ENCODE results near the gene TXNDC15.
"Not testable (repeated sequence)": the region's sequence is repeated elsewhere in the genome, so short reads cannot be mapped to it uniquely, and the experiment has no call there.

TXNDC15 gene, protein sequence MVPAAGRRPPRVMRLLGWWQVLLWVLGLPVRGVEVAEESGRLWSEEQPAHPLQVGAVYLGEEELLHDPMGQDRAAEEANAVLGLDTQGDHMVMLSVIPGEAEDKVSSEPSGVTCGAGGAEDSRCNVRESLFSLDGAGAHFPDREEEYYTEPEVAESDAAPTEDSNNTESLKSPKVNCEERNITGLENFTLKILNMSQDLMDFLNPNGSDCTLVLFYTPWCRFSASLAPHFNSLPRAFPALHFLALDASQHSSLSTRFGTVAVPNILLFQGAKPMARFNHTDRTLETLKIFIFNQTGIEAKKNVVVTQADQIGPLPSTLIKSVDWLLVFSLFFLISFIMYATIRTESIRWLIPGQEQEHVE

DNA sequence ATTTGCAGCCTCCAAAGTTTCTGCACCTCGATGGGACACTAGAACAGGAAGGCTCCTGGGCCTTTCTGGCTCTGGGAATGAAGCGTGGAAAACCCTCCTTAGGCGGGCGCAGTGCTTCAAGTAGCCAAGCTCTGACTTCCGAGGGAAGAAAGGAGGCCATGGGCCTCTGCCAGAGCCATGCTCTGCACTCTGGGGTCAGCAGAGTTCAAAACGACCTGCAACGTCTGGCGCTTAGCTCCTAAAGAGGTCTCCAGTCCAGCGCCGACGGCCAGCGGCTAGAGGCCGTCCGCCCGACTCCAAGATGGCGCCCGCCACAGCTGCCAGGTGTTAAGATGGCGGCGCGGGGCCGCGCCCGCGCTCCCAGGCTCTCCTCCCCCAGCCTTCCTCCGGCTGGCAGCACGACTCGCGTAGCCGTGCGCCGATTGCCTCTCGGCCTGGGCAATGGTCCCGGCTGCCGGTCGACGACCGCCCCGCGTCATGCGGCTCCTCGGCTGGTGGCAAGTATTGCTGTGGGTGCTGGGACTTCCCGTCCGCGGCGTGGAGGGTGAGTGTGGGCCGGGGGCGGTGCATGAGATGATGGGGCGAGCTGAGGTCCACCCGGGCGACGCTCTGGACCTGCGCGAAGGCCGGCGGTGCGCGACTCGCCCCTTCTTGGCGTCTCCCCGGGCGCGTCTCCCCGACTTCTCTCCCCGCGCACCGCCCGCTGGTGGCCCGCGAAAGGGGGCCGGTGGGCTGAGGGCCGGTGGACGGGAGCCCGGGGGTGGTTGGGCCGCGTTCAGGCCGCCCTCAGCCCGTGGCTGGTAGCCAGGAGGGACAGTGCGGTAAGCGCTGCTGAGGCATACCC is at the start of gene TXNDC15:
Gene TXNDC15, plus strand, starts transcription at position 385 of the 844 bp plus-strand sequence. Its CDS starts 57 bp downstream, at position 442.
- peak; percentile 80 to 87 for DNase-seq

DNA sequence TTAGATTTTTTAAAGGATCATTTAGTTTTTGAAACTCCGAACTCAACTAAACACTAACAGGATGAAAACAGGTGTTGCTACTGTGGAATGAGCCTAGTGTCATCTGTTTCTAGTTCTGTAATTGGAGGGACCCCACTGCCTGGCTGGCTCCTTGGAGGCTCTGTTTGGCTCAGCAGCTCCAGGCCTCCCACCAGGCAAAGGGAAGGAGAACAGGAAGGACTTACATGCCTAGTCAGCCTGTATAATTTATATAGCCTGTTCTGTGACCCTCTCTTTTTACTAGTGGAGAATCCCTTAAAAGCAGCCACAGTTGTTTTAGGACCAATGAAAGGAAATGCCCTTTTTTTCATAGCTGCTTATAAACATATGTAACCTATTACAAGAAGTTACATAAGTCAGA is 49.5 kb upstream of the TXNDC15 start:
- no peak for DNase-seq

DNA sequence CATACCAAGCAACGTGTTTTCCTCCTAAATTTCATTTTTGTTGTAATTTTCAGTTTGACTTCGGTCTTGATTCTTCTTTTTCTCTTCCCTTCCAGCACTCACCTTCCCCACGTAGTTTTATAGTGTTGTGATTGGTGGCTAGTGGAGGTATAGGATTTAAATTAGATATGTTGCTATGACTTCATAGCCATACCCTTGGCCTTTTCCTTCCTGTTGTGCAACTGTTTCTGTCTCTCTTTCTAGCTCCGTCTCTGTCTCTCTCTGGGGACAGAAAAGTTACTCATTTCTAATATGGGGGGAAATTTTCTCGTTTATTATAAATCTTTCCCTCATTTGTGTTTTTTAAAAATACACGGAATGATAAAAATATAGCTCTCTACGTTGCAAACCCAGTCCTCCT is 49.0 kb upstream of the TXNDC15 start:
- no peak for DNase-seq

DNA sequence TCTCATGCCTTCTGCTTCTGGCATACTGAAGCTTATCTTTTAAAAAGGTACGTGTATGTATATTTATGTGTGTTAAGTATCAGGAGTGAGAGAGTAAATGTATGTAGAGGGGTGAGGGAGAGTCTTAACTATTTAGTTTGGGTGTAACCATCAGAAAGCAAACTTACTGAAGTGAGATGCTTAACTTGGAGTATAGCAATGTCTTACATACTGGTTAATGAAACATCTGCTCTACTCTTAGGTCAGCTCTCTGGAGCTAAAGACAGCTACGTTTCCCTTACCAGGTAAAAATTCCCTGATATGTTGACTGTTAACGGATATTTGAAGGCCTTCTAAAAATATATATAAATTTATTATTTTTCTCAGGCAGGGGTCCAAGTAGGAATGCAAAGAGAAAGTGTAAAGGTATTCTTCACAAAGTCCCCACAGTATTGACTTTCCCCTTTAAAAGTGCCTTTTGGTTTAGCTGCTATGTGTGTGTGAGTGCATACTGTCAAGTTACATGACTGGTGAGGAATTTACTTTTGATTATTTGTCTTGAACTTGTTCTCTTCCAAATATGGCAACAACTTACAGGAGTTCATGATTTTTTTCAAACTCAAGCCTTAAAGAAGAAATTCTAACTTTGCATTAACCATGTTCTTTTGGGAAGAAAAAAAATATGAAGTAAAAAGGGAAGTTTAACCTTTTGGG is 40.7 kb upstream of the TXNDC15 start:
- no peak for DNase-seq

DNA sequence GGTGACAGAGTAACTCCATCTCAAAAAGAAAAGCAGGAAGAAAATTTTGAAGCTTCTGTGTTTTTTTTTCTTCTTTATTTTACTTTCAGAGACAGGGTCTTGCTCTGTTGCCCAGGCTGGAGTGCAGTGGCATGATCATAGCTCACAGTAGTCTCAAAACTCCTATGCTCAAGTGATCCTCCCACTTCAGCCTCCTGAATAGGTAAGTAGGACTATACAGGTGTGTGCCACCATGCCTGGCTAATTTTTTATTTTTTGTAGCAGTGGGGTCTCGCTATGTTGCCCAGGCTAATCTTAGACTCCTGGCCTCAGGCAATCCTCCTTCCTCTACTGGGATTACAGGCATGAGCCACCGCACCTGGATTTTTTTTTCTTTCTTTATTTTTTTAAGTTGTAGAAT is 38.5 kb upstream of the TXNDC15 start:
- no peak for DNase-seq

DNA sequence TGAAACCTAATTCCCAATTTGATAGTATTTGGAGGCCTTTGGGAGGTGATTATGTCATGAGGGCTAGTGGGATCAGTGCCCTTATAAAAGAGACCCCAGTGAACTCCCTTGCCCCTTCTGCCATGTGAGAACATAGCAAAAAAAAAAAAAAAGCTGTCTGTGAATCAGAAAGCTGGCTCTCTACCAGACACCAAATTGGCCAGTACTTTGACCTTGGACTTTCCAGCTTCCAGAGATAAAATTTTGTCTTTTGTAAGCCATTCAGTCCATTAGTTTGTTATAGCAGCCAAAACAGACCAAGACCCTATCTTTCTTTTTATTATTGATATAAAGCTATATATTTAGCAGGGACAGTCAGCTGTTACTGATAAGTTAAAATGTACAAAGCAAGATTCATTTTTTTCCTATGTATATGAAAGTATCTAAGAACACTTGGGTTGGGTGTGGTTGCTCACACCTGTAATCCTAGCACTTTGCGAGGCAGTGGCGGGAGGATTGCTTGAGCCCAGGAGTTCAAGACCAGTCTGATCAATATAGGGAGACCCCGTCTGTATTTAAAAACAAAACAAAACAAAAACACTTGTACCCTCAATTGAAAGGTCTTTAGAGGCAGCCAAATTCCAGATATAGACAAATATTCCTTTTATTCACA is 36.5 kb upstream of the TXNDC15 start:
- DNase-seq = no peak

DNA sequence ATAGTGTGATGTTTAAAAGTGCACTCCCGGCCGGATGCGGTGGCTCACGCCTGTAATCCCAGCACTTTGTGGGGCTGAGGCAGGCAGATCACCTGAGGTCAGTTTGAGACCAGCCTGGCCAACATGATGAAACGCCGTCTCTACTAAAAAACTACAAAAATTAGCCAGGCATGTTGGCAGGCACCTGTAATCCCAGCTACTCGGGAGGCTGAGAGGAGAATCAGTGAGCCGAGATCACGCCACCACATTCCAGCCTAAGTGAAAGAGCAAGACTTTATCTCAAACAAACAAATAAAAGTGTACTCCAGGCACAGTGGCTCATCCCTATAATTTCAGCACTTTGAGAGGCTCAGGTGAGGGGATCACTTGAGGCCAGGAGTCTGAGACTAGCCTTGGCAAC is 35.8 kb upstream of the TXNDC15 start:
- not testable (repeated sequence) for DNase-seq

DNA sequence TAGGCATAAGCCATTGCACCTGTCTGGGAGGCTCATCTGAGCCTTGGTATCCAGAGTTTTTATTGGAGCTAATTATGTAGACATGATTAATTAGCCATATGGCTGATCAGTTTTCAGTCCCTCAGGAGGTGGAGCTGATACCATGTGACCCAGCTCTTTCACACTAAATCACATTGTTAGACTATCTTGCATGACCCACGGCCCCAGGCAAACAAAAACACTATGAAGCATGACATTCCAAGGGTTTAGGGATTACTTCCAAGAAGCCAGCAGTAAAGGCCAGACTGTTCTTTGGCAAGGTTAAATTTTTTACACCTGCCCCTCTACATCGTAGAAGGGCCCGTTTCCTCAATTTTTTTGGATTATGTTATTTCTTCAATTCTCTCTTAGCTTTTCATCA is 33.4 kb upstream of the TXNDC15 start:
- no peak for DNase-seq

DNA sequence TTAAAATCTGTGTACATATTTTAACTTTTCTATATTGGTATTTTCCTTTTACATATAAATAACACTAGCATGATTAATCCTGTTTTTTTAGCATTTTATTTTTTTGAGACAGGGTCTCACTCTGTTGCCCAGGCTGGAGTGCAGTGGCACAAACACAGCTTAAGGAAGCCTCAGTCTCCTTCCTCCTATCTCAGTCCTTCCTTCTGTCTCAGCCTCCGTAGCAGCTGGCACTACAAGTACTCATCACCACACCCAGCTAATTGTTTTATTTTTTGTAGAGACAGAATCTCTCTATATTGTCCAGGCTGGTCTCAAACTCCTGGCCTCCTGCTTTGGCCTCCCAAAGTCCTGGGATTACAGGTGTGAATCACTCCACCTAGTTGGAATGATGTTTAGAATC is 29.9 kb upstream of the TXNDC15 start:
- no peak for DNase-seq

DNA sequence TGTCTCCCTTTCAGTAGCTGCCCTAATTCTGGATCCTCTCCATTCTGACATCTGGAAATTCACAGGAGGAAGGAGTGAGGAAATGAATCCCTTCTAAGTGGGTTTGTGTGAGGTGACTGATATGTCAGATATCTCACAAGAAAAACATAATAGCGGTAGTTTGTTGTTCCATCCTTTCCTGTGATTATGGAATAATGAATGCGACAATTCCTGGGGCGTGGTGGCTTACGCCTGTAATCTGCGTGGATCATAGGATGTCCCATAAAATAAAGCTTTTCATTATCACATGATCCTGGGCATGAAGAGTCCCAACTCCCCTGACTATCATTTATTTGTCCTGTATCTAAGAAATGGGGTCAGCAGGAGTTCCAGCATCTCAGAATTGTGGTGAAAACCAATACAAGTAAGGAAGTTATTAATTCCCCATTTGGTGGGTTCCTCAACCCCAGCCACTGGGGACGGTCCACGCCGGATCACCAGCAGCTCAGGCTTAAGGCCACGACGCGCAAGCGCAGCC is 28.8 kb upstream of the TXNDC15 start:
- no peak for DNase-seq

DNA sequence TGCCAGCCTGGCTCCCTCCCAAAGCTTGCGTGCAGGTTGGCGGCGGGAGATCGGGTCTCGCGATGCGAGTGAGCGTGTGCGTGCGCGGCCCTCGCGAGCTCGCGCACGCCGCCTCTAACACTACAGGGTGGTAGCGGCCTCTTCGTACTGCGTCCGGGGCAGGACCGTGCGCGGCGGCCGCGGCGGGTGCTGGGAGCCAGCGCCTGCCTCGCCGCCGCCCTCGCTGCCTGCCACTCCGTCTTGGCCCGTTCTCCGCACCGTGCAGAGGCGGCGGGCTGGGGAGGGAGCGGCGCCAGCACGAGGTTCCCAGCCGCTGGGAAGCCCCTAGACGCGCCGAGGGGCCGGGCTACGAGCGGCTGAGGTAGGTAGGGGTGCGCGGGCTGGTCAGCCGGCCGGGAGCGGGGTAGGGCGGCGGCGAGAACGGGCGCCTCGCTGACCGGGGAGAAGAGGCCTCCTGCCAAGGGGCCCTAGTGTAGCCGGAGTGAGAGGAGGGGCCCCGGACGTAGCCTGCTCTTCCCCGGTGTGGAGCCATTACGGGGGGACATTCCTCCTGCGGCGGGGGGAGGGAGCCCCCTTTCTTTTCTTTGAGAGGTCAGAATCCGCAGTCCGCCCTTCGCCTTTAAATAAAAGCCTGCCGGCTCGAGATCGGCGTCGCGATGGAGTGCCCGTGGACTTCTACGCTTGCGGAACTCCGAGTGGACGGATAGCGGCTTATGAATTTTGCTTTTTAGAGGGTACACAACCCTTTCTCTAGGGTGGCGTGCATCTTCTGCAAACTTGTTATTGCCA is 28.1 kb upstream of the TXNDC15 start, which contains the start of gene C5orf24:
Gene C5orf24, plus strand, starts transcription at position 117 of the 789 bp plus-strand sequence. CDS start 8,933 bp downstream, outside the sequence.
- peak; percentile 91 for DNase-seq

DNA sequence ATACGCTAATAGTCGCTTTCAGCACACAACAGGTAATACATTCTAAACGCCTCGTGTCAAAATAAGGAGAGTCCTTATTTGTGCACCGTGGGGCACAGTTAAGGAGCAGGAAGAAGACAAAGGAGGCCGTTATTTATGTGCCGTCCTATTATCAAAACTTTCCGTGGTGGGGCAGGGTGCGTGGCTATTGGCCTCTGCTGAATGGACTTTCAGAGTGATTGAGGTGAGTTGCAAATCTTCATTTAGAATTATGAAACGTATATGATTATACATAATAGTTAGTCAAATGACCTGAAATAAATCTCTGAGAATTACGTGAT is 27.6 kb upstream of the TXNDC15 start:
- DNase-seq = peak; percentile 15 to 48

DNA sequence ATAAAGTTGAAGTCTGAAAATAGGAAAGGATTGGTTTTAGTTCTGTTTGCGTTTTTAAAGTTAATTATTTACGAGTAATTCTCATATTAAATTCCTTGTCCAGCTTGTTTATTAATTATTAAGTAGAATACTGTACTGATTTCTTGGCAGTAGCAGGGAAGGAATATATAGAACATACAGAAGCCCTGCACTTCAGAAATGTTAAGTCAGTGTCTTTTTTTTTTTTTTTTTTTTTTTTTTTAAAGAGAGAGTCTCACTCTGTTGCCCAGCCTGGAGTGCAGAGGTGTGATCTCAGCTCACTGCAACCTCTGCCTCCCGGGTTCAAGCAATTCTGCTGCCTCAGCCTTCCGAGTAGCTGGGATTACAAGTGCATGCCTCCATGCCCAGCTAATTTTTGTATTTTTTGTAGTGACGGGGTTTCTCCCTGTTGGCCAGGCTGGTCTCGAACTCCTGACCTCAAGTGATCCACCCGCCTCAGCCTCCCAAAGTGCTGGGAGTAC is 24.7 kb upstream of the TXNDC15 start:
- DNase-seq = not testable (repeated sequence)

DNA sequence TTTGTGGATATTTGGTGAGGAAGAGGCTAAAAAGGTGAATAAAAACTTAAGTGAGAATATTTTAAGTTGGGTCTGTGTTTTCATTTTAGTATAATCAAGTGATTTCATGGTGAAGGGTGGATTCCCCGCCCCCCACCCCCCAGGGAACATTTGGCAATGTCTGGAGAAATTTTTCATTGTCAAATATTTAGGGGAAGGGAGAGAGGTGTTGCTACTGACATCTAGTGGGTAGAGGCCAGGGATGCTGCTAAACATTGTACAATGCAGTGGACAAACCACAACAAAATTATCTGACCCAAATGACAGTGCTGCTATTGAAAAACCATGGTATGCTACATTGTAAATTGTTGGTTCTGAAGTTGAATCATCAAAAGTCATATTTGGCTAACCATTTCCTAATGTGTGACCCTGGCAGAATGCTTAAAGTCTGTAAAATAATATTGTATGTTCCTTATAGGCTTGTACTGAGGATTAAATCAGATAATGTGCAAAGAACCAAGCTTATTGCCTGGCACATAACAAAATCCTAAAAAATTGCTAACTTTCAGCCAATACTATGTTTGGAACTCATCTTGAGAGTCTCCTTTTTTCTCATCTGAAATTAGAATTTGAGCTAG is 22.8 kb upstream of the TXNDC15 start:
- peak; percentile 42 to 44 for DNase-seq

DNA sequence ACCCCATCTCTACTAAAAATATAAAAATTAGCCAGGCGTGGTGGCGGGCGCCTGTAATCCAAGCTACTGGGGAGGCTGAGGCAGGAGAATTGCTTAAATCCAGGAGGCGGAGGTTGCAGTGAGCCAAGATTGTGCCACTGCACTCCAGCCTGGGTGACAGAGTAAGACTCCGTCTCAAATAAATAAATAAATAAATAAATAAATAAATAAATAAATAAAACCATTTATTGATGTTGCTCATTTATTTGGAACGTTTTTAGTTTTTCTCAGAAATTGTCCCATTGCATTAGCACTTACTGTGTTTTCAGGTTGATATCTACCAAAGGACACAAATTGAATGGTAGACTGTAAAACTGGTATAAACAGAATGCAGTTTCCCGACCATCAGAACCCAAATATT is 17.7 kb upstream of the TXNDC15 start:
- not testable (repeated sequence) for DNase-seq

DNA sequence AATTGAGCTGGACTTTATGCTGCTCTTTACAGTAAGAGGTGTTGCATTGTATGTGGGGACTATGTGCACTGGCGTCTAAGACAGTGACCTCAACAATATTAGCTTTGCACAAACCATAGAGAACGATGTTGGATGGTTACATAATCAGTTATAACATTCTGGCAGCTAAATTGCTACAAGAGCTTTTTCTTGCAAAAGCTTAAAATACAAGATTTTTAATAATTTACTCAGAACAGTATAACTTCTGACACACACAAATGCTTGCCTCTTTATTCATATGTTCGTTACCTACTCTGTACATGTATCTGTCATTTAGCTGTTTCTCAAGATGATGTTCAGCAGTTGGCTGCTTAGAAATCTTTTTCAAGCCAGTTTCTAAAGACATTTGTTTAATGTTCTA is 16.8 kb upstream of the TXNDC15 start:
- no peak for DNase-seq

DNA sequence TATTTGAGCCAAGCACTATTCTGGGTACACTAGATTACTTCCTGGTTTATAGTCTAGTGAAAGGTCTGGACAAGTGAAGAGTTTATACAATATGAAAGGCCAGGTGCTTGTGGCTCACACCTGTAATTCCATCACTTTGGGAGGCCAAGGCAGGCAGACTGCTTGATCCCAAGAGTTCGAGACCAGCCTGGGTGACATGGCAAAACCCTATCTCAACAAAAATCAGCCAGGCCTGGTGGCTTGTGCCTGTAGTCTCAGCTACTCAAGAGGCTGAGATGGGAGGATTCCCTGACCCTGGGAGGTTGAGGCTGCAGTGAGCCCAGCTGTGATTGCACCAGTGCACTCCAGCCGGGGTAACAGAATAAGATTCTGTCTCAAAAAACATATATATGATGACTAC is 9.5 kb upstream of the TXNDC15 start:
- DNase-seq = no peak

DNA sequence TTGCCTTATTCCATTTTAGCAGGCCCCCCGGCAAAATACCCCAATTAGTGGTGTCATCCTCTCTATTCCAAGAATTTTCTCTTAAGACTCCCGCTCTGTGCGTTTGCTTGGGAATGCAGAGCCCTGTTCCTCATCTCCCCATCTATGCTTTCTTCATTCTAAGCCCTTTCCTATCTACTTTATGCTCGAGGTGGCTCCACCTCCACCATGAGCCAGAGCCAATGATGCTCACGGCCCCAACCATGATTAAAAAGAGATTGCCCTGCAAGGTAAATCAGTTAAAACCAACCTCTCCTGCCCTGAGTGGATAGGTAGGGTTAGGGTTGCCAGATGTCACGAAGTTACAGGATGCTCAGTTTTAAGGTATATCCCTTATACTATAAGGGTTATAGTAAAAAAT is 677 bp upstream of the TXNDC15 start:
- no peak for DNase-seq

DNA sequence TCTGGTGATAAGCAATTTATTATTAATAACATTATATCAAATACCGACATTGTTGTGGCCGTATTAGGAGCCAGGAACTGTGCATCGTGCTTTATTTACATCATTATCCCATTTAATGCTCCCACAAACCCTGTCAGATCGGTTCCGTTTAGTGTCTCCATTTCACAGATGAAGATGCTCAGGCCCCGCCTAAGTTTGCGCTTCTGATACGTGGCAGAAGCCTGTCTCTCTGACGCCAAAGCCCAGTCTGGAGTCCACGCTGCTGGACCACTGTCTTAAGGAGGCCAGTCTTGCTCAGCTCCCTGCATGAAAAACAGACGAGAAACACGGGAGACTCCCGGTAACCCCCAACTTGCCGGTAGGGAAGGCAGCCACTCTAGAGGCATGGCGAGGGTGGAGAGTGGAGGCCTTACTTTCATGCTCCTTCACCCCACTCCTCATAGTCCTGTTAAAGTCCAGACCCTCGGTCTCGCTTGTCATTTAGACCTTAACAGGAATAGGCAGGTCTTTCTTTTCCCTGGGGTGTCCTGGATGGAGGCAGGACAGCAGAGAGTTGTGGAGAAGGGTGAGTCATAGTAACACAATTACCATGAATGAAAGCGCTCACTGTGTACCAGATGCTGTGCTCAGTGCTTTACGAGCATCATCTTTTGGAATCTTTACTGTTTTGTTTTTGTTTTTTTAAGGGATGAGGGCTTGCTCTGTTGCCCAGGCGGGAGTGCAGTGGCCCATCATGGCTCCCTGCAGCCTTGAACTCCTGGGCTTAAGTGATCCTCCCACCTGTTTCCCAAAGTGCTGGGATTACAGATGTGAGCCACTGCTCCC is 872 bp downstream of the TXNDC15 start:
- peak; percentile 35 to 44 for DNase-seq

DNA sequence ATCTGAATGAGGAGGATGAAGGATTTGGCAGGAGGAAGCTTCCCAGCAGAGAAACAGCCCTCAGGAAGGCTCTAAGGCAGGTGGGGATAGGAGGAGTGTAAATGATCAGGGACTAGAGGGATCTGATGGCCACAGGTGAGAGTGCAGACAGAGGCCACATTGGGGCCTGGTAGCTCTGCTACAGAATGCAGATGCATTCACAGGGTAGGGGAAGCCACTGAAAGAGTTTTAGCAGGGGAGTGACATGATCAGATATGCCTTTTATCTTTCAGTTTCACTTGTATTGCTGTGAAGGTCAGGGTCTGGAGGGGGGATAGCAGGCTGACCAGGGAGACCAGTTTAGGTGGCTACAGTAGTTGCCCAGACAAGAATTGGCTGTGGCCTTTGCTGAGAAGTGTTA is 3.0 kb downstream of the TXNDC15 start:
- DNase-seq = no peak
